ENCODE results near the gene DDX18.
A peak's percentile ranks its signal among the peaks of the same experiment; 100 is the strongest.

DDX18 gene

DNA sequence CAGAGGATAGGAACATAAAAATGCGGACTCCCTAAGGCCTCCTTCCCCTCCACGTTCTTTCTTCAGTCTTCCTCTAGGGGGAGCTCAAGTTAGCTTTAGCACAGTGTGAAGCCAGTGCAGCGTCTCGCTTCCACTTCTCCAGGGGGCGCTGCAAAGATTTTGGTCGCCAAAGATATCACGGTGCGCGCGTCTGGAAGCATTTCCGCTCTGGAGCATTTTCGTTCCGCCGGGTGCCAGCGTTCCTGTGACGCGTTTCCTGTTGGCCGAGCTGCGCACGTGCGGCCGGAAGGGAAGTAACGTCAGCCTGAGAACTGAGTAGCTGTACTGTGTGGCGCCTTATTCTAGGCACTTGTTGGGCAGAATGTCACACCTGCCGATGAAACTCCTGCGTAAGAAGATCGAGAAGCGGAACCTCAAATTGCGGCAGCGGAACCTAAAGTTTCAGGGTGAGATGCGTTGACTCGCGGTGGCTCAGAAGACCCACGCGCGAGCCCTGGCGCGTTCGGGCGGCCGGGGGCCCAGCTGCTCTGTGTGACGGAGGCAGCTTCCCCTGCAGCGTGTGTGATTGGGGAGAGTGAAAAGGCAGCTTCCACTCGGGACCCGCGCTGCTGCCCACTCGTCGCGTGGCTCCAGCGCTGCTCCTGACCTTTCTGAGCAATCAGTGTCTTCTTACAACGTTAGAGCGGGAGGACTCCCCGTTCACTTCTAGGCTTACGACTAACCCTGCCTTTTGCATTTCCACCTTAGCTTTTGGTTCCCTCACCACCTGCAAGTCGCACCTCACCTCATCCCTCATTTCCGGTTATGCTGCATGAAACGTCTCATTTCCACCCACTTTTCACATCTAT, at the start of gene DDX18:
Gene DDX18, plus strand, starts transcription at position 275 of the 848 bp plus-strand sequence. Its CDS starts 87 bp downstream, at position 362.
- peak within 1 kb of the TSS; percentile 95 for H3K9ac ChIP-seq (ENCODE audit: low read length)
- H3K27me3 ChIP-seq (ENCODE audit: control insufficient read depth, insufficient read depth, low read length): no peaks in the 10 kb centered on the region
- no peaks in the 10 kb centered on the region for H3K9me3 ChIP-seq (ENCODE audit: control insufficient read depth, low read depth, low read length)
- peaks cover 17% of the 10 kb centered on the region for H3K4me1 ChIP-seq (ENCODE audit: control insufficient read depth, low read depth, low read length)
- peak within 1 kb of the TSS; percentile 94 for H3K4me3 ChIP-seq (ENCODE audit: low read length)
- H3K27ac ChIP-seq (ENCODE audit: low read length): peak within 1 kb of the TSS; percentile 1
- H3K36me3 ChIP-seq (ENCODE audit: control insufficient read depth, low read depth, low read length): peaks cover 28% of the 10 kb centered on the region

DNA sequence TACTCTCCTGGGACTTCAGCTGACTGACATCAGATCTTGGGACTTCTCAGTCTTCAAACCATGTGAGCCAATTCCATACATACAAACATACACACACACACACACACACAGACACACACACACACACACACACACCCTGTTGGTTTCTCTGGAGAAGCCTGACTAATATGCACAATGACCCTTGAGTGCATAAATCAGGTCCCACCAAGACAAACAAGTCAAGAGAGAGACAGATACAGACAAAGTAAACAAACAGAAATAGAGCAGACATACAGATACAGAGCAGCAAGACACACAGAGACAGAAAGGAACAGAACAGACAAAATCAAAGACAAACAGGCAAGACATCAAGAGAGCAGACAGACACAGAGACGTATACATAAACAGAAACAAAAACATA, 43.8 kb upstream of the DDX18 start:
- Histone ChIP-seq H3K9me3 (ENCODE audit: control insufficient read depth, low read depth, low read length) (no peaks in the 10 kb centered on the region), H3K36me3 (ENCODE audit: control insufficient read depth, low read depth, low read length) (no peaks in the 10 kb centered on the region), H3K4me3 (ENCODE audit: low read length) (no peak overlapping the region), H3K27me3 (ENCODE audit: control insufficient read depth, insufficient read depth, low read length) (no peaks in the 10 kb centered on the region), H3K9ac (ENCODE audit: low read length) (no peak overlapping the region), H3K4me1 (ENCODE audit: control insufficient read depth, low read depth, low read length) (no peaks in the 10 kb centered on the region), H3K27ac (ENCODE audit: low read length) (no peak overlapping the region)

GRCh38 chr2:117771969-117772630, 42.4 kb upstream of the DDX18 start:
- Histone ChIP-seq H3K36me3 (ENCODE audit: control insufficient read depth, low read depth, low read length) (no peaks in the 10 kb centered on the region), H3K27me3 (ENCODE audit: control insufficient read depth, insufficient read depth, low read length) (no peaks in the 10 kb centered on the region), H3K4me1 (ENCODE audit: control insufficient read depth, low read depth, low read length) (no peaks in the 10 kb centered on the region), H3K27ac (ENCODE audit: low read length) (no peak overlapping the region), H3K9me3 (ENCODE audit: control insufficient read depth, low read depth, low read length) (no peaks in the 10 kb centered on the region), H3K4me3 (ENCODE audit: low read length) (no peak overlapping the region), H3K9ac (ENCODE audit: low read length) (no peak overlapping the region)

DNA sequence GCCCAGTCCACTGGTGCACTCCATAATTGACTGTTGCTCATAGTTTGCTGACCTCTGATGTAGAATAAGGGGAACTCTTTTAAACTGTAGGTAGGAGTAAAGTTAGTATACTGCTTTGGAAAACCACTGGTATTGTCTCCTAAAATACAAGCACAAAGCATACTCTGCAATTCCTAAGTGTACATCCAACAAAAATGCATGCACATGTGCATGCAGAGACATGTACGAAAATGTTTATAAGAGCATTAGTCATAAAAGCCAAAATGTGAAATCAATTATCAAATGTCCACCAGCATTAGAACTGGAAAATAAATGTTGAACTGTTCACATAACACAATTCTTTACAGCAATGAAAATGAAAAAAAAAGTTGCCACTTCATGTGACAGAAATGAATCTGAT, 39.8 kb upstream of the DDX18 start:
- no peaks in the 10 kb centered on the region for H3K36me3 ChIP-seq (ENCODE audit: control insufficient read depth, low read depth, low read length)
- no peaks in the 10 kb centered on the region for H3K9me3 ChIP-seq (ENCODE audit: control insufficient read depth, low read depth, low read length)
- H3K9ac ChIP-seq (ENCODE audit: low read length): no peak overlapping the region
- H3K4me3 ChIP-seq (ENCODE audit: low read length): no peak overlapping the region
- H3K27ac ChIP-seq (ENCODE audit: low read length): no peak overlapping the region
- H3K4me1 ChIP-seq (ENCODE audit: control insufficient read depth, low read depth, low read length): no peaks in the 10 kb centered on the region
- H3K27me3 ChIP-seq (ENCODE audit: control insufficient read depth, insufficient read depth, low read length): no peaks in the 10 kb centered on the region

- Histone ChIP-seq H3K36me3 (ENCODE audit: control insufficient read depth, low read depth, low read length) (no peaks in the 10 kb centered on the region), H3K4me1 (ENCODE audit: control insufficient read depth, low read depth, low read length) (no peaks in the 10 kb centered on the region), H3K27me3 (ENCODE audit: control insufficient read depth, insufficient read depth, low read length) (no peaks in the 10 kb centered on the region), H3K27ac (ENCODE audit: low read length) (no peak overlapping the region), H3K4me3 (ENCODE audit: low read length) (no peak overlapping the region), H3K9ac (ENCODE audit: low read length) (no peak overlapping the region), H3K9me3 (ENCODE audit: control insufficient read depth, low read depth, low read length) (no peaks in the 10 kb centered on the region)
Observed at GRCh38 chr2:117775703-117776219, 38.7 kb upstream of the DDX18 start.

- Histone ChIP-seq H3K4me1 (ENCODE audit: control insufficient read depth, low read depth, low read length) (no peaks in the 10 kb centered on the region), H3K9me3 (ENCODE audit: control insufficient read depth, low read depth, low read length) (no peaks in the 10 kb centered on the region), H3K27me3 (ENCODE audit: control insufficient read depth, insufficient read depth, low read length) (no peaks in the 10 kb centered on the region), H3K9ac (ENCODE audit: low read length) (no peak overlapping the region), H3K27ac (ENCODE audit: low read length) (no peak overlapping the region), H3K4me3 (ENCODE audit: low read length) (no peak overlapping the region), H3K36me3 (ENCODE audit: control insufficient read depth, low read depth, low read length) (no peaks in the 10 kb centered on the region)
Observed at GRCh38 chr2:117776888-117777287, 37.6 kb upstream of the DDX18 start.

- Histone ChIP-seq H3K27me3 (ENCODE audit: control insufficient read depth, insufficient read depth, low read length) (no peaks in the 10 kb centered on the region), H3K27ac (ENCODE audit: low read length) (no peak overlapping the region), H3K4me1 (ENCODE audit: control insufficient read depth, low read depth, low read length) (no peaks in the 10 kb centered on the region), H3K4me3 (ENCODE audit: low read length) (no peak overlapping the region), H3K9ac (ENCODE audit: low read length) (no peak overlapping the region), H3K36me3 (ENCODE audit: control insufficient read depth, low read depth, low read length) (no peaks in the 10 kb centered on the region), H3K9me3 (ENCODE audit: control insufficient read depth, low read depth, low read length) (no peaks in the 10 kb centered on the region)
Observed at GRCh38 chr2:117785740-117786139, 28.8 kb upstream of the DDX18 start.

DNA sequence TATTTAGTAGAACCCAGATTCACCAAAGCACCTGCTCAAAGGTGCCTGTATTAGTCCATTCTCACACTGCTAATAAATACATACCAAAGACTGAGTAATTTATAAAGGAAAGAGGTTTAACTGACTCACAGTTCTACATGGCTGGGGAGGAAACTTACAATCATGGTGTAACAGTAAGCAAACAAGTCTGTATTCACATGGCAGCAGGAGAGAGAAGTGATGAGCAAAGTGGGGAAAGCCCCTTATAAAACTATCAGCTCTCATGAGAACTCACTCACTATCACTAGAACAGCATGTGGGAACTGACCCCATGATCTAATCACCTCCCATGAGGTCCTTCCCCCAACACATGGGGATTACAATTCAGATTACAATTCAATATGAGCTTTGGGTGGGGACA, 28.0 kb upstream of the DDX18 start:
- Histone ChIP-seq H3K9ac (ENCODE audit: low read length) (no peak overlapping the region), H3K9me3 (ENCODE audit: control insufficient read depth, low read depth, low read length) (no peaks in the 10 kb centered on the region), H3K27ac (ENCODE audit: low read length) (no peak overlapping the region), H3K27me3 (ENCODE audit: control insufficient read depth, insufficient read depth, low read length) (no peaks in the 10 kb centered on the region), H3K4me1 (ENCODE audit: control insufficient read depth, low read depth, low read length) (no peaks in the 10 kb centered on the region), H3K36me3 (ENCODE audit: control insufficient read depth, low read depth, low read length) (no peaks in the 10 kb centered on the region), H3K4me3 (ENCODE audit: low read length) (no peak overlapping the region)

DNA sequence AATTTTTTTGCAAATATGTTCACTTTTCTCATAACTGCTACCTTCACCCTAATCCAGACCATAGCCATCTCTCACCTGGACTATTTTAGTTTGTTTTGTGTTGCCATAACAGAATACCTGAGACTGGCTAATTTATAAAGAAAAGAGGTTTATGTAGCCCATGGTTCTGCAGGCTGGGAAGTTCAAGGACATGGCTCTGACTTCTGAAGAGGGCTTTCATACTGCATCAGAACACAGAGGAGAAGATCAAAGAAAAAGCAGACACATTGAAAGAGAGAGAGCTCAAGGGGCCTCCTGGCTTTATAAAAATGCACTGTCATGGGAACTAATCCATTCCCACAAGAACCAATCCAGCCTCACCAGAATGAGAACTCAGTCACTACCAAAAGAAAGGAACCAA, 25.0 kb upstream of the DDX18 start:
- no peaks in the 10 kb centered on the region for H3K36me3 ChIP-seq (ENCODE audit: control insufficient read depth, low read depth, low read length)
- H3K9ac ChIP-seq (ENCODE audit: low read length): no peak overlapping the region
- no peak overlapping the region for H3K27ac ChIP-seq (ENCODE audit: low read length)
- no peaks in the 10 kb centered on the region for H3K27me3 ChIP-seq (ENCODE audit: control insufficient read depth, insufficient read depth, low read length)
- H3K9me3 ChIP-seq (ENCODE audit: control insufficient read depth, low read depth, low read length): no peaks in the 10 kb centered on the region
- H3K4me3 ChIP-seq (ENCODE audit: low read length): no peak overlapping the region
- H3K4me1 ChIP-seq (ENCODE audit: control insufficient read depth, low read depth, low read length): no peaks in the 10 kb centered on the region

DNA sequence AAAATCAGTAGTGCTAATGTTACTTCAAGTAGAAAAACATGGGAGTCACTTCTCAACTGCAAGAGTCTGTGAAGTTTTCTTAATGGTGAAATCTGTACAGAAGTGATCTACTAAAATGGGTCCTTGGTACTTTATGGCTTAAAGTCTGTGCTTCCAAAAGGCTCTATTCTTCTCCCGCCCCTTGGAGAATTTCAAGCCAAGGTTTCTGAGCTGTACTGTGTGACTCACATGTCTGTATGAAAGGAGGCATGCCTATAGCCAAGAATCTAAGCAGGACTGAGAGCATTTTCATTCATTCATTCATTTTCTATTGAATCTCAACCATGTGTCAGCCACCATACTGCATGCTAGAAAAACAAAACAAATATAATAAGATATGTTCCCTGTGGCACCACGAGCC, 19.8 kb upstream of the DDX18 start:
- Histone ChIP-seq H3K36me3 (ENCODE audit: control insufficient read depth, low read depth, low read length) (no peaks in the 10 kb centered on the region), H3K9me3 (ENCODE audit: control insufficient read depth, low read depth, low read length) (no peaks in the 10 kb centered on the region), H3K9ac (ENCODE audit: low read length) (no peak overlapping the region), H3K27ac (ENCODE audit: low read length) (no peak overlapping the region), H3K4me1 (ENCODE audit: control insufficient read depth, low read depth, low read length) (no peaks in the 10 kb centered on the region), H3K27me3 (ENCODE audit: control insufficient read depth, insufficient read depth, low read length) (no peaks in the 10 kb centered on the region), H3K4me3 (ENCODE audit: low read length) (no peak overlapping the region)

GRCh38 chr2:117801826-117802225, 12.7 kb upstream of the DDX18 start:
- H3K9ac ChIP-seq (ENCODE audit: low read length): no peak overlapping the region
- no peaks in the 10 kb centered on the region for H3K4me1 ChIP-seq (ENCODE audit: control insufficient read depth, low read depth, low read length)
- H3K4me3 ChIP-seq (ENCODE audit: low read length): no peak overlapping the region
- H3K27me3 ChIP-seq (ENCODE audit: control insufficient read depth, insufficient read depth, low read length): no peaks in the 10 kb centered on the region
- H3K9me3 ChIP-seq (ENCODE audit: control insufficient read depth, low read depth, low read length): no peaks in the 10 kb centered on the region
- no peaks in the 10 kb centered on the region for H3K36me3 ChIP-seq (ENCODE audit: control insufficient read depth, low read depth, low read length)
- H3K27ac ChIP-seq (ENCODE audit: low read length): no peak overlapping the region

Data from iPS-18a (cell line).